OCI-LY1 (cell line): ENCODE measurements around the gene TRIM46.
"Not testable (repeated sequence)": the region's sequence is repeated elsewhere in the genome, so short reads cannot be mapped to it uniquely, and the experiment has no call there.

Source experiments
- CTCF ChIP-seq: fragments of 200-600 bp; sonication (generic), shearing (Covaris generic); IDR thresholded peaks from 2 replicates; pipeline ENCODE4 v1.5.1; 2017; ENCODE audit warnings: mild to moderate bottlenecking, antibody characterized with exemption, low read length, moderate library complexity, mixed read lengths
- EZH2 ChIP-seq: fragments of 200-600 bp; sonication (generic), shearing (Covaris generic); IDR thresholded peaks from 2 replicates; pipeline ENCODE4 v1.8.0; 2017; ENCODE audit warnings: borderline replicate concordance, mixed run types, mild to moderate bottlenecking, antibody characterized with exemption, low read length, moderate library complexity, mixed read lengths

GRCh38 chr1:155168105-155168445, 5.6 kb upstream of the TRIM46 start:
- not testable (repeated sequence) for TF ChIP-seq CTCF, EZH2
